WERI-Rb-1 (cell line): ENCODE measurements around the gene ADCYAP1R1.

Source experiments
- DNase-seq: peaks from one replicate; pipeline ENCODE4 v3.0.0-alpha.2; 2020
- H3K27ac ChIP-seq: fragments of 250-450 bp; sonication (Bioruptor Pico); 2 replicates; pipeline ENCODE4 v1.5.1; 2020; ENCODE audit warnings: mild to moderate bottlenecking, moderate library complexity
- H3K27me3 ChIP-seq: fragments of 250-450 bp; sonication (Bioruptor Pico); 2 replicates; pipeline ENCODE4 v1.5.1; 2021; ENCODE audit warnings: mild to moderate bottlenecking, low read depth, moderate library complexity; ENCODE audit not compliant: insufficient read depth, severe bottlenecking
- H3K36me3 ChIP-seq: fragments of 250-450 bp; sonication (Bioruptor Pico); 2 replicates; pipeline ENCODE4 v1.5.1; 2020; ENCODE audit warnings: mild to moderate bottlenecking, moderate library complexity
- H3K4me3 ChIP-seq: 2 replicates; pipeline ENCODE4 v1.5.1; 2011; ENCODE audit warnings: low read depth, mild to moderate bottlenecking, control low read depth, low read length
- H3K9me3 ChIP-seq: fragments of 250-450 bp; sonication (Bioruptor Pico); 2 replicates; pipeline ENCODE4 v1.5.1; 2021; ENCODE audit warnings: mild to moderate bottlenecking, moderate library complexity; ENCODE audit not compliant: severe bottlenecking
- CTCF ChIP-seq: IDR thresholded peaks from 2 replicates; pipeline ENCODE4 v1.5.1; 2011; ENCODE audit warnings: low read depth, mild to moderate bottlenecking, control low read depth, inconsistent platforms, low read length

Gene ADCYAP1R1

GRCh38 chr7:31121601-31122000 lies 69.5 kb downstream of the ADCYAP1R1 start:
- DNase-seq, result no peak
- TF ChIP-seq CTCF, result no peak
- Histone ChIP-seq H3K9me3 (no peaks in the 10 kb centered on the region), H3K36me3 (no peaks in the 10 kb centered on the region), H3K4me3 (no peak overlapping the region), H3K27me3 (no peaks in the 10 kb centered on the region), H3K27ac (no peak overlapping the region)

GRCh38 chr7:31122649-31123058 lies 70.5 kb downstream of the ADCYAP1R1 start:
- DNase-seq, result peak; percentile 75
- H3K27me3 ChIP-seq, result no peaks in the 10 kb centered on the region
- peak; percentile 86 for TF ChIP-seq CTCF
- H3K9me3 ChIP-seq, result no peaks in the 10 kb centered on the region
- no peaks in the 10 kb centered on the region for H3K36me3 ChIP-seq
- no peak overlapping the region for H3K27ac ChIP-seq
- H3K4me3 ChIP-seq, result no peak overlapping the region

GRCh38 chr7:31123321-31123720 lies 71.2 kb downstream of the ADCYAP1R1 start:
- no peak for TF ChIP-seq CTCF
- Histone ChIP-seq H3K4me3 (no peak overlapping the region), H3K27ac (no peak overlapping the region), H3K27me3 (no peaks in the 10 kb centered on the region), H3K9me3 (no peaks in the 10 kb centered on the region), H3K36me3 (no peaks in the 10 kb centered on the region)
- DNase-seq, result no peak

GRCh38 chr7:31123726-31124125 lies 71.6 kb downstream of the ADCYAP1R1 start:
- Histone ChIP-seq H3K27me3 (no peaks in the 10 kb centered on the region), H3K9me3 (no peaks in the 10 kb centered on the region), H3K36me3 (no peaks in the 10 kb centered on the region), H3K4me3 (no peak overlapping the region), H3K27ac (no peak overlapping the region)
- DNase-seq, result no peak
- TF ChIP-seq CTCF, result no peak

GRCh38 chr7:31125171-31125570 lies 73.1 kb downstream of the ADCYAP1R1 start:
- Histone ChIP-seq H3K9me3 (no peaks in the 10 kb centered on the region), H3K27me3 (no peaks in the 10 kb centered on the region), H3K36me3 (no peaks in the 10 kb centered on the region), H3K27ac (no peak overlapping the region), H3K4me3 (no peak overlapping the region)
- DNase-seq, result no peak
- no peak for TF ChIP-seq CTCF

- Histone ChIP-seq H3K9me3 (no peaks in the 10 kb centered on the region), H3K27ac (no peak overlapping the region), H3K4me3 (no peak overlapping the region), H3K27me3 (no peaks in the 10 kb centered on the region), H3K36me3 (no peaks in the 10 kb centered on the region)
- TF ChIP-seq CTCF, result 0 out of 2 replicates have a peak, but pooled peaks have one; percentile 8
- no peak for DNase-seq
Measured at GRCh38 chr7:31126976-31127375, 74.9 kb downstream of the ADCYAP1R1 start.
